Omental fat pad (tissue), 4 donors: Measurements from ENCODE around the gene GFPT2. TPM values are rescaled to one million over a fixed set of nuclear protein-coding genes. Genes with fewer than 3 reads are reported as not detected.

Source experiments
- ATAC-seq: fragments of 150-250 bp; one replicate; pipeline ENCODE4 v1.9.1; 2016; ENCODE audit warnings: mild to moderate bottlenecking, moderate library complexity; ENCODE audit not compliant: low FRiP score
- DNase-seq: peaks from one replicate; pipeline ENCODE4 v3.0.0-alpha.2; 2019; ENCODE audit warnings: low spot score
- CTCF ChIP-seq, 3 donors: fragments of 450-650 bp; IDR thresholded peaks; one replicate each; pipeline ENCODE4 v1.5.1; 2016 to 2017; ENCODE audit warnings: antibody characterized with exemption in 3 of 3, mild to moderate bottlenecking in 3 of 3, moderate library complexity in 2 of 3
- total RNA-seq, 4 donors: library from RNA; depleted of rRNA; stranded (reverse); fragments of >200 nt; gene quantifications; one replicate each; pipeline ENCODE4 v1.1.0, GENCODE V29; 2016

The GFPT2 gene
- total RNA-seq, 4 donors from 2014 or later, result 42.3 to 553 (median 270) TPM

- ATAC-seq (no peak), DNase-seq (no peak)
- no peak for TF ChIP-seq CTCF (IDR thresholded peaks at IDR 0.05)
These were observed 28.6 kb downstream of the GFPT2 start for GRCh38 chr5:180324601-180324950.

GRCh38 chr5:180323941-180324600 lies 29.1 kb downstream of the GFPT2 start:
- DNase-seq (no peak), ATAC-seq (no peak)
- no peak for TF ChIP-seq CTCF (IDR thresholded peaks at IDR 0.05)

- no peak for TF ChIP-seq CTCF (IDR thresholded peaks at IDR 0.05)
- DNase-seq (no peak), ATAC-seq (no peak)
These were observed 30.0 kb downstream of the GFPT2 start for GRCh38 chr5:180323160-180323559.

- no peak for TF ChIP-seq CTCF (IDR thresholded peaks at IDR 0.05)
- ATAC-seq (no peak), DNase-seq (no peak)
These were observed 34.6 kb downstream of the GFPT2 start for GRCh38 chr5:180318456-180319089.

- DNase-seq (no peak), ATAC-seq (no peak)
- no peak for TF ChIP-seq CTCF (IDR thresholded peaks at IDR 0.05)
These were observed 36.5 kb downstream of the GFPT2 start for GRCh38 chr5:180316586-180316985.

GRCh38 chr5:180315762-180316212 lies 37.3 kb downstream of the GFPT2 start:
- DNase-seq, result no peak

More at GRCh38 chr5:180315762-180316212, 37.3 kb downstream of the GFPT2 start:
- peak; percentile 46 for ATAC-seq
- peak in 1 of 3 donors; percentile 71 for TF ChIP-seq CTCF (IDR thresholded peaks at IDR 0.05)
